Panc1 (cell line): ENCODE data around the gene SOX8. TPM values are rescaled to one million over a fixed set of nuclear protein-coding genes. Genes with fewer than 3 reads are reported as not detected.

ENCODE experiments used
- ATAC-seq: fragments of 200-7000 bp; cut with Tn5 transposase; 2 replicates; pipeline ENCODE4 v1.9.1; 2020; ENCODE audit warnings: mild to moderate bottlenecking, moderate library complexity
- BruUV-seq: library from RNA; stranded (reverse); fragments of 400-500 nt; replicated peaks from 2 replicates; lab custom pipeline; 2021; lab: Mats Ljungman, UMichigan
- CTCF ChIA-PET: fragments of 300-600 bp; sonication (Branson Sonifier 250); formaldehyde crosslinking; loops from one replicate; lab custom pipeline; 2022; ENCODE audit warnings: antibody characterized with exemption; lab: Charles Lee
- POLR2A ChIA-PET: fragments of 300-600 bp; sonication (Branson Sonifier 250); formaldehyde crosslinking; loops from one replicate; lab custom pipeline; 2022; ENCODE audit warnings: antibody characterized with exemption; lab: Charles Lee
- DNase-seq: peaks from one replicate; pipeline ENCODE4 v3.0.0-alpha.2; 2010; ENCODE audit warnings: low read depth, low spot score
- H3K27ac ChIP-seq: 2 replicates; pipeline ENCODE4 v1.5.1; 2011; ENCODE audit warnings: mild to moderate bottlenecking, low read length, inconsistent platforms
- H3K27me3 ChIP-seq: fragments of 200-500 bp; sonication (Bioruptor generic); 2 replicates; pipeline ENCODE4 v1.6.0; 2014; ENCODE audit warnings: low read length, inconsistent platforms; ENCODE audit not compliant: control insufficient read depth, insufficient read depth
- H3K36me3 ChIP-seq: fragments of 200-500 bp; sonication (Bioruptor generic); 2 replicates; pipeline ENCODE4 v1.5.1; 2014; ENCODE audit warnings: inconsistent platforms, mild to moderate bottlenecking, low read length, moderate library complexity; ENCODE audit not compliant: control insufficient read depth, insufficient read depth
- H3K4me1 ChIP-seq: 2 replicates; pipeline ENCODE4 v1.5.1; 2011; ENCODE audit warnings: inconsistent platforms, mild to moderate bottlenecking, low read length, moderate library complexity; ENCODE audit not compliant: control insufficient read depth, insufficient read depth
- H3K4me3 ChIP-seq, 2 experiments: 2 replicates each; pipeline ENCODE4 v1.5.1; 2011 to 2012; ENCODE audit warnings: low read depth in 2 of 2, low read length in 2 of 2, mild to moderate bottlenecking in 2 of 2, inconsistent platforms in 1 of 2, moderate library complexity in 1 of 2
- H3K9me3 ChIP-seq: fragments of 200-500 bp; sonication (Bioruptor generic); 2 replicates; pipeline ENCODE4 v1.5.1; 2014; ENCODE audit warnings: low read depth, mild to moderate bottlenecking, inconsistent platforms, low read length, moderate library complexity; ENCODE audit not compliant: control insufficient read depth, insufficient read depth
- POLR2AphosphoS5 ChIP-seq: IDR thresholded peaks from 2 replicates; pipeline ENCODE4 v1.6.1; 2012; ENCODE audit warnings: mild to moderate bottlenecking, low read depth, low read length, moderate library complexity
- SIN3A ChIP-seq: IDR thresholded peaks from 2 replicates; pipeline ENCODE4 v1.6.1; 2012; ENCODE audit warnings: low read depth, mild to moderate bottlenecking, low read length, moderate library complexity, borderline replicate concordance; ENCODE audit not compliant: insufficient read depth
- TCF7L2 ChIP-seq: IDR thresholded peaks from 2 replicates; pipeline ENCODE4 v1.6.1; 2011; ENCODE audit warnings: mild to moderate bottlenecking, low read depth, low read length, inconsistent platforms
- in situ Hi-C: cut with HindIII; loops from 2 replicates; pipeline ENCODE4 v1.10.0; 2016; ENCODE audit warnings: low sequenced_read_pairs, low pct_unique_long_range_greater_than_20kb
- intact Hi-C: fragments of 100-400 bp; cut with micrococcal nuclease; formaldehyde crosslinking; loops from one replicate; pipeline ENCODE4 v1.10.0; 2022; ENCODE audit not compliant: unreplicated experiment
- total RNA-seq: library from RNA; stranded (reverse); gene quantifications from one replicate; pipeline ENCODE4 v1.2.1, GENCODE V29; 2021; ENCODE audit not compliant: unreplicated experiment
- TF ChIP-seq, protein P1 (sequence below): fragments of 450-650 bp; IDR thresholded peaks from 2 replicates; pipeline ENCODE4 v1.5.1; 2017; ENCODE audit warnings: mild to moderate bottlenecking
- TF ChIP-seq, protein P2 (sequence below), 2 experiments: IDR thresholded peaks; 2 replicates each; pipeline ENCODE4 v1.6.1; 2011 to 2012; ENCODE audit warnings: low read depth in 2 of 2, control low read depth in 1 of 2, low read length in 1 of 2, mild to moderate bottlenecking in 1 of 2, moderate library complexity in 1 of 2; ENCODE audit not compliant: insufficient read depth in 1 of 2

Gene SOX8
- total RNA-seq, 1 experiment from 2014 or later, result 1.8 TPM

DNA sequence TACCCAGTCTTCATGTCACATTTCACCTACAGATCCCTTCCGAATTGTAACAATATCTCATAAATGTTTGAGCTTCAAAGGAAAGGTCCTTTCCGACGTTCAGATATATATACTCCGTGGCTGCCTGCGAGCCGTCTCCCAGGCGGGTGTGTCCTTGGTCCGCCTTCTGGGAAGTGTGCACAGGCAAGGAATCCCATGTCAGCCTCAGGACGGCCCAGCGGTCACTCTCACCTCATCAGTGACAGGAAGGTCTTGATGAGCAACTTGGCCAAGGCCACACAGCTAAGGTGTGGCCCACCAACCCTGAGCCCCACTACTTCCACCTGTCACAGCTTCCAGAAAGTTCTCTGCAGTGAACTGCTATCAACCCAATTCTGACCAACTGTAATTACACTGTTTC, 15.1 kb upstream of the SOX8 start:
- H3K36me3 ChIP-seq, result no peaks in the 10 kb centered on the region
- BruUV-seq, result no TSS peak
- no peak overlapping the region for H3K27ac ChIP-seq
- peaks cover 34% of the 10 kb centered on the region for H3K4me1 ChIP-seq
- no peak for DNase-seq
- intact Hi-C loops (no loop called here), in situ Hi-C loops (no loop called here)
- peaks cover 3% of the 10 kb centered on the region; the same call in 1 of the 2 replicates for H3K9me3 ChIP-seq
- POLR2A ChIA-PET, result no interaction called here
- no peaks in the 10 kb centered on the region for H3K27me3 ChIP-seq
- no peak for ATAC-seq
- TF ChIP-seq POLR2AphosphoS5 (no peak), SIN3A (no peak), TCF7L2 (no peak)
- TF ChIP-seq, protein P1, sequence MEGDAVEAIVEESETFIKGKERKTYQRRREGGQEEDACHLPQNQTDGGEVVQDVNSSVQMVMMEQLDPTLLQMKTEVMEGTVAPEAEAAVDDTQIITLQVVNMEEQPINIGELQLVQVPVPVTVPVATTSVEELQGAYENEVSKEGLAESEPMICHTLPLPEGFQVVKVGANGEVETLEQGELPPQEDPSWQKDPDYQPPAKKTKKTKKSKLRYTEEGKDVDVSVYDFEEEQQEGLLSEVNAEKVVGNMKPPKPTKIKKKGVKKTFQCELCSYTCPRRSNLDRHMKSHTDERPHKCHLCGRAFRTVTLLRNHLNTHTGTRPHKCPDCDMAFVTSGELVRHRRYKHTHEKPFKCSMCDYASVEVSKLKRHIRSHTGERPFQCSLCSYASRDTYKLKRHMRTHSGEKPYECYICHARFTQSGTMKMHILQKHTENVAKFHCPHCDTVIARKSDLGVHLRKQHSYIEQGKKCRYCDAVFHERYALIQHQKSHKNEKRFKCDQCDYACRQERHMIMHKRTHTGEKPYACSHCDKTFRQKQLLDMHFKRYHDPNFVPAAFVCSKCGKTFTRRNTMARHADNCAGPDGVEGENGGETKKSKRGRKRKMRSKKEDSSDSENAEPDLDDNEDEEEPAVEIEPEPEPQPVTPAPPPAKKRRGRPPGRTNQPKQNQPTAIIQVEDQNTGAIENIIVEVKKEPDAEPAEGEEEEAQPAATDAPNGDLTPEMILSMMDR, result no peak
- TF ChIP-seq, protein P2, sequence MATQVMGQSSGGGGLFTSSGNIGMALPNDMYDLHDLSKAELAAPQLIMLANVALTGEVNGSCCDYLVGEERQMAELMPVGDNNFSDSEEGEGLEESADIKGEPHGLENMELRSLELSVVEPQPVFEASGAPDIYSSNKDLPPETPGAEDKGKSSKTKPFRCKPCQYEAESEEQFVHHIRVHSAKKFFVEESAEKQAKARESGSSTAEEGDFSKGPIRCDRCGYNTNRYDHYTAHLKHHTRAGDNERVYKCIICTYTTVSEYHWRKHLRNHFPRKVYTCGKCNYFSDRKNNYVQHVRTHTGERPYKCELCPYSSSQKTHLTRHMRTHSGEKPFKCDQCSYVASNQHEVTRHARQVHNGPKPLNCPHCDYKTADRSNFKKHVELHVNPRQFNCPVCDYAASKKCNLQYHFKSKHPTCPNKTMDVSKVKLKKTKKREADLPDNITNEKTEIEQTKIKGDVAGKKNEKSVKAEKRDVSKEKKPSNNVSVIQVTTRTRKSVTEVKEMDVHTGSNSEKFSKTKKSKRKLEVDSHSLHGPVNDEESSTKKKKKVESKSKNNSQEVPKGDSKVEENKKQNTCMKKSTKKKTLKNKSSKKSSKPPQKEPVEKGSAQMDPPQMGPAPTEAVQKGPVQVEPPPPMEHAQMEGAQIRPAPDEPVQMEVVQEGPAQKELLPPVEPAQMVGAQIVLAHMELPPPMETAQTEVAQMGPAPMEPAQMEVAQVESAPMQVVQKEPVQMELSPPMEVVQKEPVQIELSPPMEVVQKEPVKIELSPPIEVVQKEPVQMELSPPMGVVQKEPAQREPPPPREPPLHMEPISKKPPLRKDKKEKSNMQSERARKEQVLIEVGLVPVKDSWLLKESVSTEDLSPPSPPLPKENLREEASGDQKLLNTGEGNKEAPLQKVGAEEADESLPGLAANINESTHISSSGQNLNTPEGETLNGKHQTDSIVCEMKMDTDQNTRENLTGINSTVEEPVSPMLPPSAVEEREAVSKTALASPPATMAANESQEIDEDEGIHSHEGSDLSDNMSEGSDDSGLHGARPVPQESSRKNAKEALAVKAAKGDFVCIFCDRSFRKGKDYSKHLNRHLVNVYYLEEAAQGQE (IDR thresholded peaks at IDR 0.05; ENCODE audit: insufficient read depth in 1 of 2, low read depth in 2 of 2, low read length in 1 of 2), result no peak
- no peak overlapping the region for H3K4me3 ChIP-seq
- CTCF ChIA-PET, result no interaction called here

DNA sequence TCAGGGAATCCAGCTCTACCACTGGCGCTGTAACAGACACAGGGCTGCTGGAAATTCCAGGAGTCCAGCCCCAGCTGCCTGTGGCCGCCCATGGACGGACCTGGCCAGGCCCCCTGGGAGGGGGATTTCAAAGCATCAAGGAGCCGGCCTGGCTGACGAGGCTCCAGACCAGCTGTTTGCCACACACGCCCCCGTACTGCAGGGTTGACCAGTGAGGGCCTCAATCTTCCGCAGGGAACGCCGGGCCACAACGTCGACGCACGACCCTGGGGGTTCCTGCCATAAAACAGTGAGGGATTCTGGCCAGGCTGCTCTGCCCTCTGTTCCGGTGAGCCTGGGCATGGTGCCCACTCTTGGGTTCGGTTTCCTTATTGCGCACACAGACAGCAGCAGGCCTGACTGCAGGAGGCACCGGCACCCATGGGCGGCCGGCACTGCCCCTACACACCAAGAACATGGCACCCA, 14.5 kb upstream of the SOX8 start:
- Histone ChIP-seq H3K27me3 (no peaks in the 10 kb centered on the region), H3K4me1 (peaks cover 34% of the 10 kb centered on the region), H3K27ac (no peak overlapping the region), H3K4me3 (no peak overlapping the region), H3K36me3 (no peaks in the 10 kb centered on the region), H3K9me3 (peaks cover 3% of the 10 kb centered on the region; the same call in 1 of the 2 replicates)
- intact Hi-C loops (no loop called here), in situ Hi-C loops (no loop called here)
- CTCF ChIA-PET, result no interaction called here
- ATAC-seq, result no peak
- BruUV-seq, result no TSS peak
- no peak for DNase-seq
- POLR2A ChIA-PET, result no interaction called here
- TF ChIP-seq, protein P2 (IDR thresholded peaks at IDR 0.05; ENCODE audit: insufficient read depth in 1 of 2, low read depth in 2 of 2, low read length in 1 of 2), result no peak
- TF ChIP-seq, protein P1, result no peak
- TF ChIP-seq SIN3A (no peak), TCF7L2 (no peak), POLR2AphosphoS5 (no peak)
